GM19467 (cell line): ENCODE results near the gene CD200R1.

Experiments used
- ATAC-seq: cut with Tn5 transposase; IDR thresholded peaks from one replicate; pipeline ENCODE4 v1.9.1; 2021; ENCODE audit warnings: mild to moderate bottlenecking, moderate library complexity; ENCODE audit not compliant: unreplicated experiment

The CD200R1 gene

DNA sequence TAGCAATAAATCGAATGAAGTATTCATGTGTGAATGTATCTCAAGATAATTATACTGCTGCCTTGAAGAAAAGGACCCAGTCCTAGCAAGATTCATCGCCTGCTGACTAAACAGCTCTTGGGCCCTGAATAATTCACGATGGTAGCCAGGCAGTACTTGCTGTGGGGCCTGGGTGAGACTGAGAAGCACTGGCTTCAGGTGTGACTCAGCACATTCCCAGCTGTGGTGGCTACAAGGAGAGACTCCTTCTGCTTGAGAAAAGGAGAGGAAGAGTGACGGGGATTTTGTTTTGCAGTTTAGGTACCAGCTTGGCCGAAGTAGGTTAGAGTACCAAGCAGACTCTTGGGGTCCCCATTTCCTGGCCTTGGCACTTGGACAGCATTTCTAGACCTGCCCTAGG lies 80.6 kb downstream of the CD200R1 start:
- ATAC-seq: no peak

DNA sequence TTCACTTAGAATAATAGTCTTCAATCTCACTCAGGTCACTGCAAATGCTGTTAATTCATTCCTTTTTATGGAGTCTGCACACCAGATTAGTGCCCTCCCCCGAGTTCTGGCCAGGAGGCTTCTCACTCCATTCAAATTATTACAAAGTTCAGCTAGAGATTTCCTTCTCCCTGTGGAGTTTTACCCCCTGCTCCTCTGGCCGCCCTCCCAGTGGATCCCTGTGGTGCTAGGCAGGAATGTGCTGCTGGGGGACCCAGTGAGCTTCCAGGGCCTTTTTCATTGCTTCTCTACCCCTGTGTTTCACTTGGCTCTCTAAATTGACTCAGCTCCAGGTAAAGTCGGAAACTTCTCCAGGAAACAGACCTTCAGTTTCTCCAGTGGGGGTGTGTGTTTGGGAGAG lies 85.5 kb downstream of the CD200R1 start:
- ATAC-seq: no peak

DNA sequence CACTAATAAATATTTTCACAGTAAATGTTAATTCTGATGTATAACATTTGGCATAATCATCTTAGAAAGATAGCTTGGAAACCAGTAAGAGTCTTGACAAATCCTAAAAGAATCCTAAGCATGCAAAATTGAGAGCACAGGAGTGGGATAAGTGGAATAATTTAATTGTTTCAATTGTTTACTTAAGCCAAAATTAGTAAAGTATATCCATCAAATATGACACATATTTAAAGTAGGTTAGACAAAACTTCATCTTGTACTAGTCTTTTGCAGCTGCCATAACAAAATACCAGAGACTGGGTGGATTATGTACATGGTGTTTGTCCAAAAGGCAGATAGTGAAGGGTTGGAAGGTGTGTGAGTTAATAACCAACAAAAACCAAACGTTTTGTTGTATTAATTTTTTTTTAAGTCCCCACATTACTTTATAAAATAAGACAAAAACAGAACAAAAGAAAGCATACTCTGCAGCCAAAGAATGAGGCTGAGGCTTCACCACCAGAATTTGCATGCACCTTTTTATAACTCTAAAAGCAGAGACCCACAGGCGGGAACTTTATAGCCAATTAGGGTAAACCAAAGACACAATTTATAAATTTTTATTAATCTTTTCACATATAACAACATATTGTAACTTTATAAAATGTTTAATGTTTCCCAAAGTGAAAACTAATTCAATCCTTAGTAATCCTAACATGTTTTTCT lies 86.4 kb downstream of the CD200R1 start:
- no peak for ATAC-seq

DNA sequence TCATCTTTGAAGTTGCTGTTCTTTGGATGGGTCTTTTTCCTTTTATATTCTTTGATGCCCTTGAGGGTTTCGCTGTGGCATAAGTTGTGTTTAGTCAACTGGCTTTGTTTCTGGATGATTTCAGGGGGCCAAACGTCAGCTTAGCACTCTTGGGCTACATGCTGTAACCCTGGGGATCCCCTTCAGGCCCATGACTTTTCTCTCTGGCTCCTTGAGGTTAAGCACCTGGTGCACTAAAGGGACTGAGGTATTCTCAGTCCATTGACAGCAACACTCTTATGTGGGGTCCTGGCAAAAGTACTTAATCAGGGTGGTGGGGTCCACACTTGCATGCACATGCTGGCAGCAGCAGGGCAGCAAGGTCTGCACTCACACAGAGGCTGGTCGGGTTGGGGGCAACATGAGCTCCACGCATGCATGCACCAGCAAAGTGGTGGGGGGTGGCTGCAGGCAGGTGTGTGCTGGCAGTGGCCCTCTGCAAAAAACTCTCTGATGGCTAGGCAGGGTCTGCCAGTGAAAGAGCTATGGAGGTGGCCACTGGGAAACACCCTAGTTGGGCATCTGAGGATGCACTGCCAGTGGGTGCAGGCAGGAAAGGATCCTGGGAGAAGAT lies 90.1 kb downstream of the CD200R1 start:
- no peak for ATAC-seq

DNA sequence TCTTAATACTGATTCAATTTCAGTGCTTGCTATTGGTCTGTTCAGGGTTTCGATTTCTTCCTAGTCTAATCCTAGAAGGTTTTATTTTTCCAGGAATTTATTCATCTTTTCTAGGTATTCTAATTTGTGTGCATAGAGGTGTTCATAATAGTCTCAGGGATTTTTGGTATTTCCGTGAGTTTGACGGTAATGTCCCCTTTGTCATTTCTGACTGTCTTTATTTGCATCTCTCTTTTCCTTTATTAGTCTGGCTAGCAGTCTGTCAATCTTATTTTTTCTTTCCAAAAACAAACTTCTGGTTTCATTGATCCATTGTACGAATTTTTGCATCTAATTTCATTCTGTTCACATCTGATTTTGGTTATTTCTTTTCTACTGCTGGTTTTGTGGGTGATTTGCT lies 93.0 kb downstream of the CD200R1 start:
- ATAC-seq: no peak

DNA sequence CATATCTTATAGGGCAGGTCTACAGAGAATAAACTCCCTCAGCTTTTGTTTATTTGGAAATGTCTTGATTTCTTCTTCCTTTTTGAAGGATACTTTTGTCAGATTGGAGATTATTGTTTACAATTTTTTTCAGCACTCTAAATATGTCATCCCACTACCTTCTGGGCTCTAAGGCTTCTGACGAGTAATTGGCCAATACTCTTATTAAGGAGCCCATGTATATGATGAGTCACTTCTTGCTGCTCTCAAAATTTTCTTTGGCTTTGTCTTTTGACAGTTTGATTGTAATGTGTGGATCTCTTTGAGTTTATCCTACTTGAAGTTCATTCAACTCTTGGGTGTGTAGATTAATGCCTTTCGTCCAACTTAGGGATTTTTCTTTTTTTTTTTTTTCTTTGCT lies 99.3 kb downstream of the CD200R1 start:
- no peak for ATAC-seq

DNA sequence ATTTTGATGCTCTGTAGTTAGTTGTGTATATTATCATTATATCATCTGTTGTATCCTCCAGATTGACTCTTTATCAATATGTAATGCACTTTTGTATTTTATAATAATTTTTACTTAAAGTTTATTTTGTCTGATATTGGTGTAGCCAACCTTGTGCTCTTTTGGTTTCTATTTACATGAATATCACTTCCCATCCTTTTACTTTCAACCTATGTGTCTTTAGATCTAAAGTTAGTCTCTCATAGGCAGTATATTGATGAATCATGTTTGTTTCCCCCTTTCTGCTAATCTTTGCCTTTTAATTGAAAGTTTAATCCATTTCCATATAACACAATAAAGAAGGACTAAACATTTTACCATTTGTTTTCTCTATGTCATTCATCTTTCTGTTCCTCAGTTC lies 100.2 kb downstream of the CD200R1 start:
- peak; percentile 53 for ATAC-seq

DNA sequence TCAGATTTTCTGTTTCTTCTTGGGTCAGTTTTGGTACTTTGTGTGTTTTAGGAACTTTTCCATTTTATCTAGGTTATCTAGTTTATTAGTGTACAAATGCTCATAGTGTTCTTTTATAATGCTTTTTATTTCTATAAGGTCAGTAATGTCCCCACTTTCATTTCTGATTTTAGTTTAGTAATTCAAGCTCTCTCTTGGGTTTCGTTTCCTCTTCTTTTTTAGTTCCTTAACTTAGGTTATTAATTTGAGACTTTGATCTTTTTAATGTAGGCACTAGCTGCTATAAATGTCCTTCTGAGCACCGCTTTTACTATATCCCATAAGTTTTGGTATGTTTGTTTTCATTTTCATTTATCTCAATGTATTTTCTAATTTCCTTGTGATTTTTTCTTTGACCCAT lies 101.3 kb downstream of the CD200R1 start:
- ATAC-seq: peak; percentile 65

DNA sequence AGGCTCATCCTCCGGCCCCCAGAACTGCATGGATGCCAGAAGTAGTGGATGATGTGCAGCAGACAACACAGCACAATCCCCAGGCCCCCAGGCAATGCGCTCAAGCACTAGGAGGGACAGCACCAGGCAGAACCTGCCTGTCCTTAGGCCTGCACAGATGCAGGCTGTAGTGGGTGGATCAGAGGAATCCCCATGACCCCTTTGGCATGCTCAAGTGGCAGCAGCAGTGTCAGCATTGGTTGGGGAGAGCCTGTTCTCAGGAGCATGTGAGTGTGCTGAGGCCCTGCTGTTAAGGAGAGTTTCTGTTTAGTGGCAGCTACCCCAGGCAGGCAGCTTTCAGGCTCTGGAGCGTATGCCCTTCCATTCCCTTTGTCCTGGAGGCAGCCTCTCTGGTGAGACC lies 103.2 kb downstream of the CD200R1 start:
- ATAC-seq: no peak
